SK-N-SH (cell line): ENCODE data around the gene GABRB3. TPM values are rescaled to one million over a fixed set of nuclear protein-coding genes. Genes with fewer than 3 reads are reported as not detected.

Source experiments
- CTCF ChIA-PET: fragments of 300-600, 350-600 bp; formaldehyde crosslinking; extraction: SDS; loops from one replicate; lab custom pipeline; 2021; lab: Yijun Ruan, JAX
- POLR2A ChIA-PET: fragments of 350-600 bp; sonication (Branson Sonifier 250); formaldehyde crosslinking; extraction: SDS; loops from one replicate; lab custom pipeline; 2020; ENCODE audit warnings: antibody characterized with exemption, inconsistent platforms; lab: Yijun Ruan, JAX
- DNase-seq: peaks from one replicate; pipeline ENCODE4 v3.0.0; 2012
- H2AFZ ChIP-seq: fragments of 200-600 bp; sonication (generic); 2 replicates; pipeline ENCODE4 v1.8.1; 2016; ENCODE audit warnings: antibody characterized with exemption, mild to moderate bottlenecking, low read depth
- H3F3A ChIP-seq: fragments of 200-600 bp; sonication (generic); replicated peaks from 2 replicates; pipeline ENCODE3; 2016; ENCODE audit warnings: antibody characterized with exemption, mild to moderate bottlenecking; ENCODE audit not compliant: insufficient read depth
- H3K27ac ChIP-seq, 2 experiments: fragments of 200-500 bp in 1 of 2; fragments of 200-600 bp in 1 of 2; sonication (Bioruptor generic) in 1 of 2; sonication (generic), shearing (Covaris generic) in 1 of 2; 2 replicates each; pipeline versions ENCODE4 v1.5.1 to v1.6.1; 2014 to 2016; ENCODE audit warnings: low read depth in 2 of 2, inconsistent platforms in 1 of 2, low read length in 1 of 2, mild to moderate bottlenecking in 1 of 2, mixed read lengths in 1 of 2
- H3K27me3 ChIP-seq: fragments of 200-600 bp; sonication (generic), shearing (Covaris generic); 2 replicates; pipeline ENCODE4 v1.6.1; 2016; ENCODE audit warnings: mixed run types; ENCODE audit not compliant: insufficient read depth
- H3K36me3 ChIP-seq, 2 experiments: fragments of 200-500 bp in 1 of 2; fragments of 200-600 bp in 1 of 2; sonication (Bioruptor generic) in 1 of 2; sonication (generic) in 1 of 2; replicated peaks in 1 of 2; 2 replicates each; pipeline versions ENCODE3 to v1.5.1; 2014 to 2016; ENCODE audit warnings: low read length in 1 of 2, mild to moderate bottlenecking in 1 of 2; ENCODE audit not compliant: insufficient read depth in 2 of 2, control insufficient read depth in 1 of 2
- H3K4me1 ChIP-seq, 2 experiments: fragments of 200-500 bp in 1 of 2; fragments of 200-600 bp in 1 of 2; sonication (Bioruptor generic) in 1 of 2; sonication (generic), shearing (Covaris generic) in 1 of 2; 2 replicates each; pipeline versions ENCODE4 v1.5.1 to v1.6.1; 2014 to 2016; ENCODE audit warnings: low read depth in 1 of 2, low read length in 1 of 2, mixed run types in 1 of 2; ENCODE audit not compliant: insufficient read depth in 2 of 2, control insufficient read depth in 1 of 2
- H3K4me2 ChIP-seq: fragments of 200-600 bp; sonication (generic), shearing (Covaris generic); 2 replicates; pipeline ENCODE4 v1.6.1; 2017; ENCODE audit warnings: mixed run types
- H3K4me3 ChIP-seq, 2 experiments: fragments of 200-500 bp in 1 of 2; fragments of 200-600 bp in 1 of 2; sonication (Bioruptor generic) in 1 of 2; sonication (generic), shearing (Covaris generic) in 1 of 2; 2 replicates each; pipeline versions ENCODE4 v1.5.1 to v1.8.1; 2014 to 2016; ENCODE audit warnings: low read depth in 2 of 2, inconsistent platforms in 1 of 2, low read length in 1 of 2, mild to moderate bottlenecking in 1 of 2, mixed read lengths in 1 of 2, moderate library complexity in 1 of 2
- H3K79me2 ChIP-seq: fragments of 200-600 bp; sonication (generic); 2 replicates; pipeline ENCODE4 v1.8.1; 2017; ENCODE audit warnings: mild to moderate bottlenecking; ENCODE audit not compliant: insufficient read depth
- H3K9ac ChIP-seq: fragments of 200-600 bp; sonication (generic); 2 replicates; pipeline ENCODE4 v1.6.1; 2017; ENCODE audit warnings: mixed run types
- H3K9me2 ChIP-seq: fragments of 200-600 bp; sonication (generic); 2 replicates; pipeline ENCODE4 v1.6.1; 2017; ENCODE audit warnings: mixed run types
- H3K9me3 ChIP-seq: fragments of 200-600 bp; sonication (generic); 2 replicates; pipeline ENCODE4 v1.6.1; 2017; ENCODE audit warnings: mixed run types, mild to moderate bottlenecking, moderate library complexity
- H4K20me1 ChIP-seq: fragments of 200-600 bp; sonication (generic); 2 replicates; pipeline ENCODE4 v1.6.1; 2017; ENCODE audit warnings: mild to moderate bottlenecking, mixed run types; ENCODE audit not compliant: insufficient read depth
- CHD2 ChIP-seq: fragments of 150-350 bp; IDR thresholded peaks from 2 replicates; pipeline ENCODE4 v1.6.1; 2018; ENCODE audit warnings: low read length; ENCODE audit not compliant: partially characterized antibody
- ELF1 ChIP-seq: IDR thresholded peaks from 2 replicates; pipeline ENCODE4 v1.4.0; 2012
- EP300 ChIP-seq, 2 experiments: IDR thresholded peaks; 2 replicates each; pipeline versions ENCODE4 v1.4.0 to v1.6.1; 2012; ENCODE audit warnings: borderline replicate concordance in 1 of 2, low read depth in 1 of 2, low read length in 1 of 2
- FOSL2 ChIP-seq: IDR thresholded peaks from 2 replicates; pipeline ENCODE4 v1.4.0; 2012; ENCODE audit warnings: low read depth, mild to moderate bottlenecking, moderate library complexity, borderline replicate concordance
- FOXM1 ChIP-seq: IDR thresholded peaks from 2 replicates; pipeline ENCODE4 v1.4.0; 2012; ENCODE audit warnings: low read depth, mild to moderate bottlenecking
- JUND ChIP-seq: IDR thresholded peaks from 2 replicates; pipeline ENCODE4 v1.4.0; 2012
- MEF2A ChIP-seq: IDR thresholded peaks from 2 replicates; pipeline ENCODE4 v1.4.0; 2012; ENCODE audit warnings: low read depth, borderline replicate concordance
- MXI1 ChIP-seq: IDR thresholded peaks from 2 replicates; pipeline ENCODE4 v1.6.1; 2012; ENCODE audit warnings: mild to moderate bottlenecking, low read depth, low read length, improper control_type of control experiment
- NFIC ChIP-seq: IDR thresholded peaks from 2 replicates; pipeline ENCODE4 v1.4.0; 2012; ENCODE audit warnings: borderline replicate concordance
- NRF1 ChIP-seq: IDR thresholded peaks from 2 replicates; pipeline ENCODE4 v1.6.1; 2012; ENCODE audit warnings: low read depth, mild to moderate bottlenecking, low read length
- PBX3 ChIP-seq: IDR thresholded peaks from 2 replicates; pipeline ENCODE4; 2012
- RAD21 ChIP-seq: IDR thresholded peaks from 2 replicates; pipeline ENCODE4 v1.6.1; 2012; ENCODE audit warnings: mild to moderate bottlenecking, low read length
- RCOR1 ChIP-seq: fragments of 150-350 bp; IDR thresholded peaks from 2 replicates; pipeline ENCODE4 v1.6.1; 2017; ENCODE audit warnings: antibody characterized with exemption, low read length
- RXRA ChIP-seq: IDR thresholded peaks from 2 replicates; pipeline ENCODE4 v1.4.0; 2012; ENCODE audit warnings: low read depth, mild to moderate bottlenecking, borderline replicate concordance
- TAF1 ChIP-seq: IDR thresholded peaks from 2 replicates; pipeline ENCODE4 v1.6.1; 2012; ENCODE audit warnings: low read depth, mild to moderate bottlenecking, low read length, moderate library complexity, borderline replicate concordance
- TEAD4 ChIP-seq: IDR thresholded peaks from 2 replicates; pipeline ENCODE4 v1.4.0; 2012; ENCODE audit warnings: mild to moderate bottlenecking, borderline replicate concordance; ENCODE audit not compliant: insufficient read depth
- WGBS: methylation state at CpG from one replicate; pipeline ENCODE4 v1.1.6; 2017; ENCODE audit warnings: low lambda C conversion rate; 5-methylcytosine and 5-hydroxymethylcytosine counted together
- polyA plus RNA-seq, 3 experiments: library from polyadenylated mRNA; depleted of rRNA; stranded (reverse); fragments of >200 nt; gene quantifications; 2 replicates each; pipeline ENCODE4 v1.2.3, GENCODE V29; 2012
- TF ChIP-seq, protein P1 (sequence below): IDR thresholded peaks from 2 replicates; pipeline ENCODE4 v1.6.1; 2012; ENCODE audit warnings: mild to moderate bottlenecking, low read depth, low read length, moderate library complexity
- TF ChIP-seq, protein P2 (sequence below): IDR thresholded peaks from 2 replicates; pipeline ENCODE4 v1.4.0; 2012; ENCODE audit warnings: low read depth, borderline replicate concordance

Gene GABRB3
- polyA plus RNA-seq, 1 of the 3 experiments (the other 2 are of a cell fraction), result 0.10 TPM

DNA sequence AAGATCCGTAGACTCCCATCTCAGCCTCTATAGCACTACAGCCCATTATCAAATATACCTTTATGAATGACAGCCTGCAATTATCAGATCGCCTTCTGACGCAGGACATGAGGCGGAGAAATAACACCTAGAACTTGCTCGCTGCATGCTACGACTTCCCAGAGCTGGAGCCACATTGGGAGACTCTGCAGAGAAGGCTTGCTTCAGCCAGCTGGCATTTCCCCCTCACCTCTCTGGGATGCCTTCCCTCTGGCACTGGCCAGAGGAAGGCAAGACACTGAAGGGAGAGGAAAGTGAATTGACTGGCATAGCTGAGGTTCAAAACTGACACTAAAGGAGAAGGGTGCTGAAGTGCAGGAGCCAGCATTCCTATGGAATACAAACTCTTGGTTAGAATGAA is 131.7 kb downstream of the GABRB3 start (continued):
- TF ChIP-seq, protein P1, sequence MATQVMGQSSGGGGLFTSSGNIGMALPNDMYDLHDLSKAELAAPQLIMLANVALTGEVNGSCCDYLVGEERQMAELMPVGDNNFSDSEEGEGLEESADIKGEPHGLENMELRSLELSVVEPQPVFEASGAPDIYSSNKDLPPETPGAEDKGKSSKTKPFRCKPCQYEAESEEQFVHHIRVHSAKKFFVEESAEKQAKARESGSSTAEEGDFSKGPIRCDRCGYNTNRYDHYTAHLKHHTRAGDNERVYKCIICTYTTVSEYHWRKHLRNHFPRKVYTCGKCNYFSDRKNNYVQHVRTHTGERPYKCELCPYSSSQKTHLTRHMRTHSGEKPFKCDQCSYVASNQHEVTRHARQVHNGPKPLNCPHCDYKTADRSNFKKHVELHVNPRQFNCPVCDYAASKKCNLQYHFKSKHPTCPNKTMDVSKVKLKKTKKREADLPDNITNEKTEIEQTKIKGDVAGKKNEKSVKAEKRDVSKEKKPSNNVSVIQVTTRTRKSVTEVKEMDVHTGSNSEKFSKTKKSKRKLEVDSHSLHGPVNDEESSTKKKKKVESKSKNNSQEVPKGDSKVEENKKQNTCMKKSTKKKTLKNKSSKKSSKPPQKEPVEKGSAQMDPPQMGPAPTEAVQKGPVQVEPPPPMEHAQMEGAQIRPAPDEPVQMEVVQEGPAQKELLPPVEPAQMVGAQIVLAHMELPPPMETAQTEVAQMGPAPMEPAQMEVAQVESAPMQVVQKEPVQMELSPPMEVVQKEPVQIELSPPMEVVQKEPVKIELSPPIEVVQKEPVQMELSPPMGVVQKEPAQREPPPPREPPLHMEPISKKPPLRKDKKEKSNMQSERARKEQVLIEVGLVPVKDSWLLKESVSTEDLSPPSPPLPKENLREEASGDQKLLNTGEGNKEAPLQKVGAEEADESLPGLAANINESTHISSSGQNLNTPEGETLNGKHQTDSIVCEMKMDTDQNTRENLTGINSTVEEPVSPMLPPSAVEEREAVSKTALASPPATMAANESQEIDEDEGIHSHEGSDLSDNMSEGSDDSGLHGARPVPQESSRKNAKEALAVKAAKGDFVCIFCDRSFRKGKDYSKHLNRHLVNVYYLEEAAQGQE, result no peak
- TF ChIP-seq RCOR1, result no peak
- no peak for TF ChIP-seq TAF1
- TF ChIP-seq FOSL2, result no peak
- no peak for TF ChIP-seq TEAD4
- no peak for TF ChIP-seq PBX3
- no peak for TF ChIP-seq FOXM1

GRCh38 chr15:26640601-26641000 is 132.3 kb downstream of the GABRB3 start:
- Histone ChIP-seq H3K9ac (no peak overlapping the region), H3K9me2 (no peaks in the 10 kb centered on the region), H3F3A (no peaks in the 10 kb centered on the region), H3K4me2 (no peak overlapping the region), H3K79me2 (no peaks in the 10 kb centered on the region), H2AFZ (no peak overlapping the region), H3K4me3 (no peak overlapping the region), H4K20me1 (no peaks in the 10 kb centered on the region), H3K27me3 (no peaks in the 10 kb centered on the region), H3K36me3 (no peaks in the 10 kb centered on the region), H3K9me3 (no peaks in the 10 kb centered on the region; the same call in 1 of the 2 replicates), H3K27ac (no peak overlapping the region), H3K4me1 (no peaks in the 10 kb centered on the region; a peak in 1 of 4 replicates)
- no peak for DNase-seq
- 52% methylated on average over 5 of the region's 5 CpGs for WGBS
- ChIA-PET POLR2A (no interaction called here), CTCF (interaction anchor here (0.7 kb wide), 1 partner anchor 156 kb away, joined by 4 read pairs; no protein-coding TSS in a partner anchor)
- TF ChIP-seq CHD2 (no peak), EP300 (IDR thresholded peaks at IDR 0.05; ENCODE audit: borderline replicate concordance in 1 of 2, low read depth in 1 of 2, low read length in 1 of 2) (no peak), NFIC (no peak), ELF1 (no peak)

DNA sequence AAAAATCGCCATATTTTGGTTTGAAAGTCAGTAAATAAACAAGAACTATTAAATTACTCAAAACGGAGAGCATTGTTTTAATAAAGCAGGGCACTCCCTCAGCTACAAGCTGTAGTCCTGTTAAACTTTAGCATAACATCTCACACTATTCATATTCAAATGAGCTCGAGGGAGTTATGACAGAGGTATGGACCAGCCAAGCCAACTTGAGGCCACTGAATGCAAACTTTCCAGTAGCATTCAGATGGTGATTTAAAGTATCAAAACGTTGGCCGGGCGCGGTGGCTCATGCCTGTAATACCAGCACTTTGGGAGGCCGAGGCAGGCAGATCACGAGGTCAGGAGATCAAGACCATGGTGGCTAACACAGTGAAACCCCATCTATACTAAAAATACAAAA is 132.9 kb downstream of the GABRB3 start:
- no peak for DNase-seq
- no peaks in the 10 kb centered on the region; a peak in 1 of 4 replicates for H3K4me1 ChIP-seq
- CTCF ChIA-PET, result no interaction called here
- TF ChIP-seq CHD2, result no peak
- no peak for TF ChIP-seq NRF1
- TF ChIP-seq, protein P2, sequence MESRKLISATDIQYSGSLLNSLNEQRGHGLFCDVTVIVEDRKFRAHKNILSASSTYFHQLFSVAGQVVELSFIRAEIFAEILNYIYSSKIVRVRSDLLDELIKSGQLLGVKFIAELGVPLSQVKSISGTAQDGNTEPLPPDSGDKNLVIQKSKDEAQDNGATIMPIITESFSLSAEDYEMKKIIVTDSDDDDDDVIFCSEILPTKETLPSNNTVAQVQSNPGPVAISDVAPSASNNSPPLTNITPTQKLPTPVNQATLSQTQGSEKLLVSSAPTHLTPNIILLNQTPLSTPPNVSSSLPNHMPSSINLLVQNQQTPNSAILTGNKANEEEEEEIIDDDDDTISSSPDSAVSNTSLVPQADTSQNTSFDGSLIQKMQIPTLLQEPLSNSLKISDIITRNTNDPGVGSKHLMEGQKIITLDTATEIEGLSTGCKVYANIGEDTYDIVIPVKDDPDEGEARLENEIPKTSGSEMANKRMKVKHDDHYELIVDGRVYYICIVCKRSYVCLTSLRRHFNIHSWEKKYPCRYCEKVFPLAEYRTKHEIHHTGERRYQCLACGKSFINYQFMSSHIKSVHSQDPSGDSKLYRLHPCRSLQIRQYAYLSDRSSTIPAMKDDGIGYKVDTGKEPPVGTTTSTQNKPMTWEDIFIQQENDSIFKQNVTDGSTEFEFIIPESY, result no peak
- TF ChIP-seq MEF2A, result no peak
- no peak for TF ChIP-seq EP300 (IDR thresholded peaks at IDR 0.05; ENCODE audit: borderline replicate concordance in 1 of 2, low read depth in 1 of 2, low read length in 1 of 2)
- no peak for TF ChIP-seq FOXM1
- TF ChIP-seq RXRA, result no peak
- TF ChIP-seq RAD21, result no peak
- TF ChIP-seq NFIC, result no peak
- TF ChIP-seq MXI1, result no peak
- TF ChIP-seq JUND, result no peak

More for the DNA sequence above, 132.9 kb downstream of the GABRB3 start:
- H3K27ac ChIP-seq, result no peak overlapping the region
- 52% methylated on average over 9 of the region's 9 CpGs for WGBS
- no peaks in the 10 kb centered on the region for H3K36me3 ChIP-seq
- no peaks in the 10 kb centered on the region; the same call in 1 of the 2 replicates for H3K9me3 ChIP-seq
- no peak overlapping the region for H2AFZ ChIP-seq
- POLR2A ChIA-PET, result no interaction called here
- no peak overlapping the region for H3K9ac ChIP-seq
- H3K27me3 ChIP-seq, result no peaks in the 10 kb centered on the region
- H3K9me2 ChIP-seq, result no peaks in the 10 kb centered on the region
- no peaks in the 10 kb centered on the region for H3K79me2 ChIP-seq
- no peaks in the 10 kb centered on the region for H4K20me1 ChIP-seq
- no peak overlapping the region for H3K4me2 ChIP-seq
- H3F3A ChIP-seq, result no peaks in the 10 kb centered on the region
- no peak overlapping the region for H3K4me3 ChIP-seq
